Thyroid gland (tissue), 4 donors: Measurements from ENCODE around the gene HAND1. TPM values are rescaled to one million over a fixed set of nuclear protein-coding genes. Genes with fewer than 3 reads are reported as not detected.

Experiments
- DNase-seq, 2 donors: peaks; one replicate each; pipeline ENCODE4 v3.0.0-alpha.2; 2019
- H3K27ac ChIP-seq, 3 donors: fragments of 200-600 bp; sonication (generic); 1 replicate in 2 of 3; 2 replicates in 1 of 3; pipeline ENCODE4 v1.5.1; 2016 to 2019; ENCODE audit warnings: mild to moderate bottlenecking in 1 of 3, moderate library complexity in 1 of 3
- H3K27me3 ChIP-seq: fragments of 200-600 bp; sonication (generic); one replicate; pipeline ENCODE4 v1.5.1; 2019
- H3K36me3 ChIP-seq, 2 donors: fragments of 200-600 bp; sonication (generic); one replicate each; pipeline ENCODE4 v1.5.1; 2016 to 2019
- H3K4me1 ChIP-seq, 2 donors: fragments of 200-600 bp; sonication (generic); one replicate each; pipeline ENCODE4 v1.5.1; 2017 to 2019
- H3K4me3 ChIP-seq, 3 donors: fragments of 200-600 bp; sonication (generic); replicated peaks in 1 of 3; 1 replicate in 2 of 3; 2 replicates in 1 of 3; pipeline ENCODE4 v1.5.1; 2016; ENCODE audit warnings: mild to moderate bottlenecking in 1 of 3
- H3K9me3 ChIP-seq: fragments of 200-600 bp; sonication (generic); one replicate; pipeline ENCODE4 v1.5.1; 2017
- CTCF ChIP-seq, 6 experiments: fragments of 200-600 bp in 3 of 6; fragments of 450-650 bp in 3 of 6; sonication (generic) in 3 of 6; IDR thresholded peaks; one replicate each; pipeline ENCODE4 v1.5.1; 2016 to 2019; ENCODE audit warnings: antibody characterized with exemption in 6 of 6, mild to moderate bottlenecking in 2 of 6, inconsistent platforms in 1 of 6, moderate library complexity in 1 of 6
- POLR2A ChIP-seq, 2 donors: fragments of 450-650 bp; IDR thresholded peaks; one replicate each; pipeline ENCODE4 v1.6.1; 2017; ENCODE audit warnings: antibody characterized with exemption in 2 of 2, mild to moderate bottlenecking in 2 of 2, moderate library complexity in 1 of 2
- WGBS, 2 donors: methylation state at CpG; one replicate each; pipeline ENCODE4 v1.1.5; 2017; 5-methylcytosine and 5-hydroxymethylcytosine counted together
- intact Hi-C: fragments of 100-400 bp; cut with DNase I; formaldehyde crosslinking; loops from one replicate; pipeline ENCODE4 v1.15.1; 2023
- total RNA-seq, 4 donors: library from RNA; depleted of rRNA; stranded (reverse); fragments of >200 nt; gene quantifications; one replicate each; pipeline ENCODE4 v1.2.3, GENCODE V29; 2016

Gene HAND1
- total RNA-seq, 4 donors from 2014 or later = not detected

- no peaks in the 10 kb centered on the region for H3K36me3 ChIP-seq
- no peaks in the 10 kb centered on the region for H3K4me1 ChIP-seq
- no peak for DNase-seq
- TF ChIP-seq CTCF (IDR thresholded peaks at IDR 0.05) (no peak), POLR2A (IDR thresholded peaks at IDR 0.05) (no peak)
- H3K27ac ChIP-seq = no peak overlapping the region
- no peak overlapping the region for H3K4me3 ChIP-seq
- no peaks in the 10 kb centered on the region for H3K9me3 ChIP-seq
- intact Hi-C loops = no loop called here
- WGBS, 2 donors = 70 to 81% methylated on average over 2 of the region's 2 CpGs
- peaks cover 14% of the 10 kb centered on the region for H3K27me3 ChIP-seq
Measured at GRCh38 chr5:154491941-154492340, 13.9 kb upstream of the HAND1 start.

- peaks cover 56% of the 10 kb centered on the region for H3K27me3 ChIP-seq
- H3K36me3 ChIP-seq = no peaks in the 10 kb centered on the region
- WGBS, 2 donors = 27 to 36% methylated on average over 2 of the region's 2 CpGs
- H3K27ac ChIP-seq = no peak overlapping the region
- no peaks in the 10 kb centered on the region for H3K9me3 ChIP-seq
- DNase-seq = no peak
- H3K4me1 ChIP-seq = peaks cover 0 to 4% of the 10 kb centered on the region in 2 donors
- no peak overlapping the region for H3K4me3 ChIP-seq
- TF ChIP-seq CTCF (IDR thresholded peaks at IDR 0.05) = no peak
- TF ChIP-seq POLR2A (IDR thresholded peaks at IDR 0.05) = no peak
- intact Hi-C loops = no loop called here
Measured at GRCh38 chr5:154487541-154487940, 9.5 kb upstream of the HAND1 start.

- Histone ChIP-seq H3K27ac (no peak overlapping the region), H3K36me3 (no peaks in the 10 kb centered on the region), H3K4me3 (no peak overlapping the region), H3K27me3 (peaks cover 64% of the 10 kb centered on the region), H3K9me3 (no peaks in the 10 kb centered on the region), H3K4me1 (peaks cover 0 to 6% of the 10 kb centered on the region in 2 donors)
- DNase-seq = no peak
- WGBS, 2 donors = 14 to 20% methylated on average over 4 of the region's 4 CpGs
- intact Hi-C loops = no loop called here
- TF ChIP-seq CTCF (IDR thresholded peaks at IDR 0.05) = no peak
- TF ChIP-seq POLR2A (IDR thresholded peaks at IDR 0.05) = no peak
Measured at GRCh38 chr5:154486427-154486866, 8.4 kb upstream of the HAND1 start.

GRCh38 chr5:154485850-154486426 lies 7.9 kb upstream of the HAND1 start:
- no peak for TF ChIP-seq CTCF (IDR thresholded peaks at IDR 0.05)
- no peak for TF ChIP-seq POLR2A (IDR thresholded peaks at IDR 0.05)
- no peaks in the 10 kb centered on the region for H3K36me3 ChIP-seq
- intact Hi-C loops = no loop called here
- 17 to 27% methylated on average over 6 of the region's 6 CpGs for WGBS, 2 donors
- H3K9me3 ChIP-seq = no peaks in the 10 kb centered on the region
- no peak for DNase-seq
- peaks cover 68% of the 10 kb centered on the region for H3K27me3 ChIP-seq
- peaks cover 0 to 6% of the 10 kb centered on the region in 2 donors for H3K4me1 ChIP-seq
- H3K4me3 ChIP-seq = no peak overlapping the region
- H3K27ac ChIP-seq = no peak overlapping the region

- intact Hi-C loops = no loop called here
- H3K4me3 ChIP-seq = no peak overlapping the region
- 11 to 16% methylated on average over 2 of the region's 2 CpGs for WGBS, 2 donors
Measured at GRCh38 chr5:154485096-154485491, 7.1 kb upstream of the HAND1 start.

More at GRCh38 chr5:154485096-154485491, 7.1 kb upstream of the HAND1 start:
- Histone ChIP-seq H3K36me3 (no peaks in the 10 kb centered on the region), H3K27me3 (peaks cover 72% of the 10 kb centered on the region), H3K9me3 (no peaks in the 10 kb centered on the region), H3K4me1 (peaks cover 0 to 6% of the 10 kb centered on the region in 2 donors), H3K27ac (no peak overlapping the region)
- DNase-seq = no peak
- TF ChIP-seq POLR2A (IDR thresholded peaks at IDR 0.05) (no peak), CTCF (IDR thresholded peaks at IDR 0.05) (no peak)
